OCI-LY3 (cell line): ENCODE results near the gene NAGPA.

ENCODE experiments used
- EZH2phosphoT487 ChIP-seq: fragments of 200-600 bp; shearing (Covaris generic); IDR thresholded peaks from 2 replicates; pipeline ENCODE4 v1.6.1; 2018; ENCODE audit warnings: antibody characterized with exemption, mixed run types, low read depth
- TF ChIP-seq, protein P1 (sequence below): fragments of 200-600, 300-600 bp; sonication (generic); IDR thresholded peaks from 2 replicates; pipeline ENCODE4 v1.5.1; 2014; ENCODE audit warnings: antibody characterized with exemption, low read length, low read depth

DNA sequence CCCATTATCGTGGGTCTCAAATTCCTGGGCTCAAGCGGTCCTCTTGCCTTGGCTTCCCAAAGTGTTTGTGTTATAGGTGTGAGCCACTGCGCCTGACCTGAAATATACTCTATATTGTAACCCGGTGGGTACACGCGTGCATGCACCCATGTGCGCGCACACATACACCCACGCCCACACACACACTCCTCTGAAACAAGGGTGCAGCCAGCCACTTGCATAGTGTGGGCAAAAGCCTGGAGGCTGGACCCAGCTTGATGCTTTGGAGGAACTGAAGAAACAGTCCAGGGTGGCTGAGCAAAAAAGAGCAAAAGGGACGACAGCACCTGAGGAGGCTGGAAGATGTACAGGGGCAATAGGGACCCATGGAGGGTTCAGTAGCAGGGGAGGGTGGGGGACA, 29.9 kb downstream of the NAGPA start:
- TF ChIP-seq, protein P1, sequence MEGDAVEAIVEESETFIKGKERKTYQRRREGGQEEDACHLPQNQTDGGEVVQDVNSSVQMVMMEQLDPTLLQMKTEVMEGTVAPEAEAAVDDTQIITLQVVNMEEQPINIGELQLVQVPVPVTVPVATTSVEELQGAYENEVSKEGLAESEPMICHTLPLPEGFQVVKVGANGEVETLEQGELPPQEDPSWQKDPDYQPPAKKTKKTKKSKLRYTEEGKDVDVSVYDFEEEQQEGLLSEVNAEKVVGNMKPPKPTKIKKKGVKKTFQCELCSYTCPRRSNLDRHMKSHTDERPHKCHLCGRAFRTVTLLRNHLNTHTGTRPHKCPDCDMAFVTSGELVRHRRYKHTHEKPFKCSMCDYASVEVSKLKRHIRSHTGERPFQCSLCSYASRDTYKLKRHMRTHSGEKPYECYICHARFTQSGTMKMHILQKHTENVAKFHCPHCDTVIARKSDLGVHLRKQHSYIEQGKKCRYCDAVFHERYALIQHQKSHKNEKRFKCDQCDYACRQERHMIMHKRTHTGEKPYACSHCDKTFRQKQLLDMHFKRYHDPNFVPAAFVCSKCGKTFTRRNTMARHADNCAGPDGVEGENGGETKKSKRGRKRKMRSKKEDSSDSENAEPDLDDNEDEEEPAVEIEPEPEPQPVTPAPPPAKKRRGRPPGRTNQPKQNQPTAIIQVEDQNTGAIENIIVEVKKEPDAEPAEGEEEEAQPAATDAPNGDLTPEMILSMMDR: no peak
- TF ChIP-seq EZH2phosphoT487: no peak
